Urothelium cell line (cell line): ENCODE measurements around the gene PGGHG.
"Not testable (repeated sequence)": the region's sequence is repeated elsewhere in the genome, so short reads cannot be mapped to it uniquely, and the experiment has no call there.

Experiments
- DNase-seq: peaks from one replicate; pipeline ENCODE4 v3.0.0; 2011; ENCODE audit warnings: low spot score, mixed read lengths
- FAIRE-seq: peaks from 2 replicates; lab custom pipeline; 2011; peaks lifted over from hg19 to GRCh38; lab: Jason Lieb, UNC

The PGGHG gene

GRCh38 chr11:326842-327580, 38.1 kb downstream of the PGGHG start:
- DNase-seq (peak; percentile 13), FAIRE-seq (no peak)

- DNase-seq (no peak), FAIRE-seq (no peak)
Observed at GRCh38 chr11:327581-327923, 38.6 kb downstream of the PGGHG start.

- DNase-seq (no peak), FAIRE-seq (no peak)
Observed at GRCh38 chr11:328012-328411, 39.1 kb downstream of the PGGHG start.

GRCh38 chr11:328516-329100, 39.7 kb downstream of the PGGHG start:
- not testable (repeated sequence) for DNase-seq, FAIRE-seq

GRCh38 chr11:329886-330253, 40.9 kb downstream of the PGGHG start:
- no peak for FAIRE-seq
- no peak for DNase-seq

GRCh38 chr11:330307-330693, 41.4 kb downstream of the PGGHG start:
- FAIRE-seq = no peak
- no peak for DNase-seq

- FAIRE-seq (no peak), DNase-seq (no peak)
Observed at GRCh38 chr11:330694-331357, 41.9 kb downstream of the PGGHG start.

- no peak for DNase-seq
Observed at GRCh38 chr11:331358-332060, 42.6 kb downstream of the PGGHG start.

GRCh38 chr11:332651-333480, 43.9 kb downstream of the PGGHG start:
- no peak for FAIRE-seq

More at GRCh38 chr11:331358-332060, 42.6 kb downstream of the PGGHG start:
- no peak for FAIRE-seq

GRCh38 chr11:333616-334263, 44.8 kb downstream of the PGGHG start:
- DNase-seq, FAIRE-seq: not testable (repeated sequence)

More at GRCh38 chr11:332651-333480, 43.9 kb downstream of the PGGHG start:
- no peak for DNase-seq

- DNase-seq (no peak), FAIRE-seq (no peak)
Observed at GRCh38 chr11:334264-334994, 45.5 kb downstream of the PGGHG start.

- DNase-seq (no peak), FAIRE-seq (no peak)
Observed at GRCh38 chr11:335779-336658, 47.1 kb downstream of the PGGHG start.

- DNase-seq (no peak), FAIRE-seq (no peak)
Observed at GRCh38 chr11:336659-337198, 47.8 kb downstream of the PGGHG start.

GRCh38 chr11:337711-338110, 48.8 kb downstream of the PGGHG start:
- DNase-seq = no peak
- FAIRE-seq = no peak

GRCh38 chr11:339963-340362, 51.0 kb downstream of the PGGHG start:
- DNase-seq (no peak), FAIRE-seq (no peak)

GRCh38 chr11:340539-341512, 51.9 kb downstream of the PGGHG start:
- FAIRE-seq (no peak), DNase-seq (no peak)

- FAIRE-seq (no peak), DNase-seq (no peak)
Observed at GRCh38 chr11:342328-342727, 53.4 kb downstream of the PGGHG start.
